Adrenal gland (tissue), 12 donors: ENCODE data around the gene APOA1. TPM values are rescaled to one million over a fixed set of nuclear protein-coding genes. Genes with fewer than 3 reads are reported as not detected.

Experiments
- DNase-seq, 7 donors: peaks; one replicate each; pipeline ENCODE4 v3.0.0-alpha.2; 2019 to 2020
- H3K27ac ChIP-seq, 5 donors: fragments of 200-600 bp; sonication (generic) in 4 of 5; 1 replicate in 3 of 5; 2 replicates in 2 of 5; pipeline versions ENCODE4 v1.5.1 to v1.8.0; 2016 to 2020; ENCODE audit warnings: mild to moderate bottlenecking in 1 of 5
- H3K27me3 ChIP-seq: fragments of 200-600 bp; 2 replicates; pipeline ENCODE4 v1.8.0; 2021
- H3K36me3 ChIP-seq, 2 donors: fragments of 200-600 bp; replicated peaks in 1 of 2; 1 replicate in 1 of 2; 2 replicates in 1 of 2; pipeline versions ENCODE4 v1.5.1 to v1.8.0; 2018 to 2022
- H3K4me1 ChIP-seq, 2 donors: fragments of 200-600 bp; replicated peaks in 1 of 2; 1 replicate in 1 of 2; 2 replicates in 1 of 2; pipeline versions ENCODE4 v1.5.1 to v1.8.0; 2018 to 2021
- H3K4me3 ChIP-seq, 4 donors: fragments of 200-600 bp; sonication (generic) in 3 of 4; one replicate each; pipeline ENCODE4 v1.5.1; 2016 to 2018
- H3K9me3 ChIP-seq, 3 donors: fragments of 200-600 bp; sonication (generic) in 1 of 3; replicated peaks in 1 of 3; 1 replicate in 2 of 3; 2 replicates in 1 of 3; pipeline versions ENCODE4 v1.5.1 to v1.8.0; 2016 to 2021
- CTCF ChIP-seq, 6 experiments: fragments of 450-650 bp in 4 of 6; fragments of 200-600 bp in 2 of 6; sonication (generic) in 1 of 6; IDR thresholded peaks; 1 replicate in 5 of 6; 2 replicates in 1 of 6; pipeline versions ENCODE4 v1.5.1 to v1.8.0; 2016 to 2021; ENCODE audit warnings: antibody characterized with exemption in 6 of 6, mild to moderate bottlenecking in 2 of 6, moderate library complexity in 1 of 6
- POLR2A ChIP-seq, 2 donors: fragments of 450-650 bp; IDR thresholded peaks; one replicate each; pipeline ENCODE4 v1.6.1; 2017; ENCODE audit warnings: antibody characterized with exemption in 2 of 2, mild to moderate bottlenecking in 2 of 2, moderate library complexity in 1 of 2
- WGBS, 4 donors: extraction: QIAGEN DNeasy Blood & Tissue Kit in 2 of 4; methylation state at CpG; one replicate each; pipeline versions ENCODE4 v1.1.5 to v1.1.7; 2013 to 2017; 5-methylcytosine and 5-hydroxymethylcytosine counted together
- intact Hi-C, 2 donors: fragments of 100-400 bp; cut with DNase I; formaldehyde crosslinking; loops; one replicate each; pipeline versions ENCODE4 v1.14.1 to v1.15.0; 2022 to 2023
- polyA plus RNA-seq, 3 donors: library from polyadenylated mRNA; stranded (reverse); fragments of 200-250 nt in 2 of 3; fragments of 350-450 nt in 1 of 3; fragmentation: Illumina TruSeq in 1 of 3; extraction: RNeasy Lipid Tissue Mini Kit (QIAGEN cat#74804) in 1 of 3; gene quantifications; one replicate each; pipeline ENCODE4 v1.2.3, GENCODE V29; 2013 to 2014
- total RNA-seq, 9 donors: library from RNA; depleted of rRNA in 4 of 9; stranded (reverse); fragments of >200 nt in 4 of 9; fragments of 120-200 nt in 1 of 9; fragmentation: NEBNext Ultra II Directional in 1 of 9; extraction: Animal tissue kit (Norgen Biotek cat#: 25700) in 1 of 9; gene quantifications; one replicate each; pipeline versions ENCODE4 v1.1.0 to v1.2.4, GENCODE V29; 2013 to 2023
- donor health status: healthy with polysubstance abuse.
- donor health status: Bipolar disorder and iron deficiency.
- donor health status: DM: yes; HTN: yes; CAD: no.
- donor health status: DM: no; HTN: no; CAD: no.
- donor health status: DM: no; HTN: no; CAD: no.
- donor health status: DM: yes; HTN: yes; CAD: no.

APOA1 gene
- total and polyA plus RNA-seq, 12 donors, result 0.28 to 691 (median 2.6) TPM; not detected in 4

GRCh38 chr11:116874251-116874650 is 36.8 kb upstream of the APOA1 start:
- H3K4me1 ChIP-seq, result no peaks in the 10 kb centered on the region
- 82 to 93% (median 89%) methylated on average over 2 of the region's 2 CpGs for WGBS, 4 donors
- no peak overlapping the region for H3K4me3 ChIP-seq
- H3K9me3 ChIP-seq, result no peaks in the 10 kb centered on the region
- TF ChIP-seq POLR2A (IDR thresholded peaks at IDR 0.05), result no peak
- no peak for TF ChIP-seq CTCF (IDR thresholded peaks at IDR 0.05)
- no peak overlapping the region for H3K27ac ChIP-seq
- peaks cover 0 to 21% of the 10 kb centered on the region in 2 donors for H3K36me3 ChIP-seq
- intact Hi-C loops, result no loop called here
- DNase-seq, result peak in 2 of 7 donors; percentile 7 to 27
- no peaks in the 10 kb centered on the region for H3K27me3 ChIP-seq

GRCh38 chr11:116873381-116873780 is 36.0 kb upstream of the APOA1 start:
- Histone ChIP-seq H3K27ac (no peak overlapping the region), H3K4me3 (no peak overlapping the region), H3K36me3 (peaks cover 0 to 21% of the 10 kb centered on the region in 2 donors), H3K4me1 (no peaks in the 10 kb centered on the region), H3K27me3 (no peaks in the 10 kb centered on the region), H3K9me3 (no peaks in the 10 kb centered on the region)
- DNase-seq, result no peak
- TF ChIP-seq CTCF (IDR thresholded peaks at IDR 0.05) (no peak), POLR2A (IDR thresholded peaks at IDR 0.05) (no peak)
- 94 to 98% (median 98%) methylated on average over 11 of the region's 11 CpGs for WGBS, 4 donors
- intact Hi-C loops, result no loop called here

- no peak for TF ChIP-seq POLR2A (IDR thresholded peaks at IDR 0.05)
- TF ChIP-seq CTCF (IDR thresholded peaks at IDR 0.05), result no peak
- WGBS, 4 donors, result 63 to 75% (median 68%) methylated on average over 3 of the region's 3 CpGs
- peak in 2 of 7 donors; percentile 10 to 28 for DNase-seq
- no peaks in the 10 kb centered on the region for H3K27me3 ChIP-seq
- H3K4me1 ChIP-seq, result no peaks in the 10 kb centered on the region
- intact Hi-C loops, result no loop called here
- no peak overlapping the region for H3K4me3 ChIP-seq
- no peaks in the 10 kb centered on the region for H3K9me3 ChIP-seq
- peaks cover 0 to 39% of the 10 kb centered on the region in 2 donors for H3K36me3 ChIP-seq
- peak overlapping the region in 1 of 5 donors; percentile 63 for H3K27ac ChIP-seq
These were observed 33.8 kb upstream of the APOA1 start for GRCh38 chr11:116871248-116871647.

GRCh38 chr11:116870054-116870453 is 32.6 kb upstream of the APOA1 start:
- intact Hi-C loops, result no loop called here
- 74 to 87% (median 79%) methylated on average over 3 of the region's 3 CpGs for WGBS, 4 donors
- H3K9me3 ChIP-seq, result no peaks in the 10 kb centered on the region
- no peak overlapping the region for H3K4me3 ChIP-seq
- H3K4me1 ChIP-seq, result no peaks in the 10 kb centered on the region
- peaks cover 0 to 43% of the 10 kb centered on the region in 2 donors for H3K36me3 ChIP-seq
- no peak overlapping the region for H3K27ac ChIP-seq
- DNase-seq, result no peak
- no peak for TF ChIP-seq CTCF (IDR thresholded peaks at IDR 0.05)
- TF ChIP-seq POLR2A (IDR thresholded peaks at IDR 0.05), result no peak
- H3K27me3 ChIP-seq, result no peaks in the 10 kb centered on the region
